HG03139 (cell line): ENCODE results near the gene RAB22A.

Experiments used
- ATAC-seq: cut with Tn5 transposase; IDR thresholded peaks from one replicate; pipeline ENCODE4 v1.9.1; 2021; ENCODE audit not compliant: unreplicated experiment

The RAB22A gene

DNA sequence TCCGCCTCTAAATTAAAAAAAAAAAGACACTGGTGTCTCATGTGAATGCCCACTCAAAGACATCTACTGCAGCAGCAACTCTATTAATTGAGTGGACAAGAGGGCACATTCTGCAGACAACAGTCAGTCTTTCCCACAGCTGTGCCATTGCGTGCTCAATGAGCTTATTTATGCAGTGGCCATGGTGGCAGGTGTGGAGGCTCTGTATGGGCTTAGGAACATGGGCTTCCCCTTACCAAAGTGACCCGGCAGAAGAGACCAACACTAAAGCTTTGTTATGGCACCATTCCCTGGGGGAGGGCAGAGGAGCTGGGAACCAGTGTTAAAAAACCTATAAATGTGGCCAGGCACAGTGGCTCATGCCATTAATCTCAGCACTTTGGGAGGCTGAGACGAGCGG is 75.3 kb downstream of the RAB22A start:
- ATAC-seq, result no peak

GRCh38 chr20:58388028-58388601 is 78.6 kb downstream of the RAB22A start:
- no peak for ATAC-seq

DNA sequence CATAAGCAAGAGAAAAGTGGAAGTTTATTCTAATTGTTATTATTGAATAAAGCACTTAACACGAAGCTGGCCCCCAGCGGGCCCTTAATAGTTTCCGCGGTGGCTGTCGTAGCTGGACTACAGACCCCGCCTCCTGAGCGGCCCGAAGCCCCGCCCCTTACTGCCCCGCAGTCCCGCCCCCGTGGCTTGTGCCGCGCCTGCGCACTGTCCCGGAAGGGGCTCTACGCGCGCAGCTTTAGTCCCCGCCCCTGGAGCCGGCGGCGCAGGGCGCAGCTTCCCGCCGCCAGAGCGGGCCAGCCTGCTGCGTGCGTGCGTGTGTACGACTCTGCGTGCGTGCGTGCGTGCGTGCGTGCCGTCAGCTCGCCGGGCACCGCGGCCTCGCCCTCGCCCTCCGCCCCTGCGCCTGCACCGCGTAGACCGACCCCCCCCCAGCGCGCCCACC is 79.4 kb downstream of the RAB22A start, which contains the start of gene VAPB:
VAPB (plus strand) TSS at position 348 of the 442 bp plus-strand sequence. CDS start 231 bp downstream, outside the sequence.
- ATAC-seq, result peak; percentile 93

- ATAC-seq, result peak; percentile 30
These were observed 79.9 kb downstream of the RAB22A start for GRCh38 chr20:58389324-58389967.

DNA sequence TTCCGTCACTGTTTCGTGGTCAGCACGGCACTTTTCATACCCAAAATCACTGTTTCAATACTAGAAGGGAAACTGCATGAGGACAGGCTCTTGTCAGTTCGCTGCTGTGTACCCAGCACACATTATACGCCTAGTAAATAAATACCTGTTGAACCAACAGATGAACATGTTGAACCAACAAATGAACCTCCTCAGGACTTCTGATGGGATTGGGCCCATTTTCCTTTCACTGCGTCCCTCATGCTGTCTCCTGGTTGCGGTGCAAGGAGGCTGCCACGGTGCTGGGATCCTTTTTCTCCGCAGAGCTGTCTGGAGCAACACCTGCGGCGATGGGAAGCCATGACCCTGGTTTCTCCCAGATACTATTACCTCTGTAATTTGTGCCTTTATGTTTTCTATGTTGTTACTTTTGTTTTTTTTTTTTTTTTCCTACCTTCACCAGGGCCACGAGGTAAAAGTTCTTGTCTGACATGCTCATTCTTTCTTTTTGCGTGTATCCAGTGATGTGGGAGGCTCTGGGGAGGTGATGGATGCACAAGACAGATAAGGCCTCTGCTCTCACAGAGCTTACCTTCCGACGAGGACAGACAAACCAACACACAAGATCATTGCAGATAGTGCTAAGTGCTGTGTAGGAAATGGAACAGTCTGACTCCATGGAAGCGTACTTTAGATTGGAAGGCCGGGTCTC is 80.6 kb downstream of the RAB22A start:
- no peak for ATAC-seq

DNA sequence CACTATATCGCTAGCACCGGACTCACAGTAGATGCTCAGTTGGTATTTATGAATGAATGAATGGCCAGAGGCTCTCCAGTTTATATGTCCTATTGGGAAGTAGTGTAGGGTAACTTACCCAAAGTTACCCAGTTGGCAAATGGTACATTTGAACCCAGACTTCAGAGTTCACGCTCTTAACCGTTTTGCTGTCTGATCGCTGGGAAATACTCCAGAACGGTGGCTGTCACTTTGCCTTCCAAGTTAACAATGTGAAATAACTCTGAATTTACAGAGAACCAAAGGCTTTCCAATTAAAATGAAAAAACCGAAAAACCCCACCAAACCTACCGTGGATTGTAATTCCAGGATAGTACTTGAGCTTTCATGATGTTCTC is 81.1 kb downstream of the RAB22A start:
- ATAC-seq, result no peak

DNA sequence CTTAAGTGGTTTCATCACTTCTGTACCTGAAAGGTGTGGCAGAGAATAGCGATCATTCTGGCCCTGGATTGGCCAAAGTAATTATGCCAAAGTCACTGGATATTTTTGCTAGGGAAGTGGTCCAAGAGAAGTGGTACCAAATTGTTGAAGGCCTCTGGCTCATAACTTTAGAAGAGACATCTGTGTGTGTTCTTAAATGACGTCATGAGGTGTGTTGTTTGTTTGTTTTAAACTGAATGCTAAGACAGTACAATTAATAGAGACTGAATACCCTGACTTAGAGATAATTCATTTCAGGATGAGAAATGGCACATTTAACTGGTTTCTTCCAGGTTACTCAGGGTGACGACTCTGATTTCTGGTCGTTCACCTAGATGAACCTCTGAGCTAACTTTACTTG is 82.8 kb downstream of the RAB22A start:
- ATAC-seq, result no peak

DNA sequence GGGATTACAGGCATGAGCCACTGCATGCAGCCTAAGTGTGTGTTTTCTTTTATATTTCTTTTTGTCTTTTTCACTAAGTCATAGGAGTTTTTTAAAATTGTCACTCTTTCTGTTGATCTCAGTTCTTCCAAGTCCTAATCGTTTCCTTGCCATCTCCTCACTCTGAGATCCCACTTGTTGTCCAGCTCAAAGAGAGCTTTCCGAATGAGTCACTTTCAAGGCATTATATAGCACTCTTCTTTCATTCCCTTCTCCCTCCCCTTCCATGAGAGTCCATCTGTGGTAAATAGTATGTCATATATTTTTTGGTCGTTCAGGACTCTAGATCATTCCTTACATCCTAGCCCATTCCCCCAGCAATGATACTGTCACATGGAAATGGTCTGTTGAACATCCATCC is 83.8 kb downstream of the RAB22A start:
- no peak for ATAC-seq

GRCh38 chr20:58394801-58395200 is 85.3 kb downstream of the RAB22A start:
- ATAC-seq, result no peak

- ATAC-seq, result no peak
These were observed 86.1 kb downstream of the RAB22A start for GRCh38 chr20:58395604-58396003.

- no peak for ATAC-seq
These were observed 87.9 kb downstream of the RAB22A start for GRCh38 chr20:58397429-58397828.

DNA sequence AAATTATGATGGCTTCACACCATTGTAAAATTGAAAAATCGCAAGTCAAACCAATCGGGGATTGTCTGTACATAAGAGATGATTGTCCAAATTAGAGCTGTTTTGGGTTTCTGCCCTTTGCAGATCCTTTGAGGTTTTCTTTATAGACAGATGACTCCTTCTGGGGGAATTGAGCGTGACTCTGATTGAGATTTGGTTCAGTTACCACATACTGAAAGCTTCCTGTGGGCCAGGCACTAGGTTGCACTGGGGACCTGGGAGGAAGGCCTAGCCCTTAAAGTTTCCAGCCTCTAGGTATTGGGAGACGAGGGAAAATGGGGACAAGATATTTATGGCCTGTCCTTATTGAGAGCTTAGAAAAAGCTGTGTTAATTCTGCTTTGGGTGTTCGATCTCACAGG is 88.7 kb downstream of the RAB22A start:
- ATAC-seq, result no peak

DNA sequence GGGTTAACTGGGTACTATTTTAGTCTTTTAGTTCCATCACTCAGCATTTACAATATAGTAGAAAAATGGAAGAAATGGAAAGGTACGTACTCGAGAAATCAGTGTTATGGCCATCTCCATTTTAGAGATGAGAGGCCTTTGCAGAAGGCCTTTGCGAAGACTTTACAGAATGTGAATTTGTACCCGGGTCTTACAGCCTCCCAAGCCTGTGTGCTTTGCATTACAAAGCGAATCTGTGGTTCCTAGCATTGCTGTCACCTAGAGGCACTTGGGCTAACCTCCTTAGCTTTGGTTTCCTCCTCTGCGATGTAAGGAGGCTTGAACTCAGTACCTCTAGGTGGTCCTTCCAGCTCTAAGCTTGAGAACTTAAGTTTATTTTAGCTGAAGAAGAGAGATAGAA is 90.4 kb downstream of the RAB22A start:
- ATAC-seq, result no peak

DNA sequence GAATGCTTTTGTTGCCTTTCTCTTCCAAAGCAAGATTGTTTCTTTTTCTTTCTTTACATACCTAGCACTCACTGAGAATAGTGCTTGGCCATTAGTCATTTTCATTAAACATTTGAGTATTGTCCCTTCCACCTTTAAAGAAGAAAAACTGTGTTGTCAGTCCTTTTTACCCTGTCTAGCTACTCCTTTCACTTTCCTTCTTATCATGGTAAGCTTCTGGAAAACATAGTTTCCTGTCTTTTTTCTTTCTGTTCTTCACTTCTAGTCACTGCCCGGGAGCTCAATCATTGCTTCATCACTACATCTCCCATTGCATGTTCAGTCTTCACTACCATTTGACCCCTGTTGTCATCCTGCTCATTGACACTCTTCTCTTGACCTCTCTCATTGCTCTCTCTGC is 91.6 kb downstream of the RAB22A start:
- ATAC-seq, result no peak

DNA sequence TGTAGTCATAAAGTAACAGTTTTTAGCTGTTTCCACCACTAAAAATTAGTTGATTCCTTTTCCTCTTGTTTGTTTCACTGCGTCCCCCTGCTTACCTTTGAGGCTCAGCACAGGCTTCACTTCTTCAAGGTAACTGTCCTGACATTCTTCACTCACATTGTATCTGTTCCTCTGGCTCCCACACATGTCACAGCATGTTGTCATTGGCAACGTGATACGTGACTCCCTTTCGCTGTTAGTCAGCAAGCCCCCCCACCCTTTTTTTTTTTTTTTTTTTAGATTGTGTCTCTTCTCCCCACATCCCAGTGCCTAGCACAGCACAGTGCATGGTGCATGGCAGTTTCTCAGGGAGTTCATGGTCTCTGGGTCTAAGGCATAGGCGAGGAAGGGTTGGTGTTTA is 92.8 kb downstream of the RAB22A start:
- ATAC-seq, result no peak

DNA sequence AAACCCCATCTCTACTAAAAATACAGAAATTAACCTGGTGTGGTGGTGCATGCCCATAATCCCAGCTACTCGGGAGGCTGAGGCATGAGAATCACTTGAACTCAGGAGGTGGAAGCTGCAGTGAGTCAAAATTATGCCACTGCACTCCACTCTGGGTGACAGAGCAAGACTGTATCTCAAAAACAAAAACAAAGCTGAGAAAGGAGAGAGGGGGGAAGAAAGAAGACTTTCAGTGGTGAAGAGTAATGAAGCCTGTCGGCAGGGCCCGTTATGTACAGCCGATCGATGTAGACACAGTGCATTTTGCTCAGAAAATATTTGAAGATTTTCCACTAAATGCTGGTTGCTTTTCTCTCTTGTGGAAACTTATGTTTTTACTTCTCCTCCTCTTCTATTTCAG is 93.3 kb downstream of the RAB22A start:
- ATAC-seq, result no peak

- no peak for ATAC-seq
These were observed 93.8 kb downstream of the RAB22A start for GRCh38 chr20:58403272-58403671.

DNA sequence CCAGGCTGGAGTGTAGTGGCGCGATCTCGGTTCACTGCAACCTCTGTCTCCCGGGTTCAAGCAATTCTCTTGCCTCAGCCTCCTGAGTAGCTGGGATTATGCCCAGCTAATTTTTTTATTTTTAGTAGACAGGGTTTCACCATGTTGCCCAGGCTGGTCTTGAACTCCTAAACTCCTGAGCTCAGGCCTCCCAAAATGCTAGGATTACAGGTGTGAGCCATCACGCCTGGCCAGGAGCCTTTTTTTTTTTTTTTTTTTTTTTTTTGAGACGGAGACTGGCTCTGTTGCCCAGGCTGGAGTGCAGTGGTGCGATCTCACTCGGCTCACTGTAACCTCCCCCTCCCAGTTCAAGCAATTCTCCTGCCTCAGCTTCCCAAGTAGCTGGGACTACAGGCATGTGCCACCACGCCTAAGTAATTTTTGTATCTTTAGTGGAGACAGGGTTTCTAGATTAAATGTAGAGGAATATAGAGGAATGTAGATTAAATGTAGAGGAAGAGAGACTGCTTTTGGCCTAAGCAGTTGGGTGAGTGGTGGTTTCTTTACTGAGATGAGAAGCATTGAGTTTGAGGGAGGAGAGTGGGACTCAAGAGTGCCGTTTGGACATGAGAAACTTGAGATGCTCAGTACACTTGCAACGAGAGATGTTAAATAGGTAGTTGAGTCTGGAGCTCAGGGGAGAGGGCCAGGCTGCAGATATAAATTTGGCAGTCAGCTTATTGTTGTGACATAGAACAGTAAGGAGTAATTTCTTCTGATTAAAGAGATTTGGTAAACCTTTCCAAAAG is 96.2 kb downstream of the RAB22A start:
- ATAC-seq, result no peak

GRCh38 chr20:58406422-58407001 is 97.0 kb downstream of the RAB22A start:
- no peak for ATAC-seq

DNA sequence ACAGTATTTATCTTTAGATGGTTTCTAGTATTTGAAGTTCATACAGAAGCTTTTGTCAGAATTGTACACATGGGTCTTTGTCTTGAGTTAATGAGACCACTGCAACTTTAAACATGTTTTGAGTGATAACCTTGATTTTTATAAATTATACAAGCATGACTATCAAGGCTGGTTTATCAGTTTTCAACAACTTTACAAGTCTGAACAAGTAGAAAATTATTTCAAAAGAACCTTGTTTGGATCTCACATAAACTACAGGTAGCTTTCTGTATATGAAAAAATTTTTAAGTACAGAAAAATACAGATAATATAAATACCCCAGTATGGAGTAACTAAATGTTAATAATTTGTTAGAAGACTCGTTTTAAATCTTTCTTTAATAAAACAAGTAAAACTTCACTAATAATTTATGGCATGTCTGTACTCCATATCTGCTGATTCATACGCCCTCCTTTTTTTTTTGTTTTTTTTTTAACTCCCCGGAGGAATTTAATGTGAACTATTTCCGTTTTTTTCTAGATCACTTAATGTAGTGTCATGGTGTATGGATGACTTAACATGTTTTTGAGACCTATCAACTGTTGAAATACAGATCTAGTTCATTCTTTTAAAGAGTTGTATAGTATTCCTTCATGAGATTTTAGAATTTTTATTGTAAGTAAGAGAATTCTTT is 97.8 kb downstream of the RAB22A start:
- no peak for ATAC-seq
